HL-60/S4 treated with phorbol 12-myristate 13-acetate at 8.2 ng/mL for 4 days and 3 days (cell line): ENCODE results near the gene PGM2L1.

Experiments
- in situ Hi-C: fragments of 300-500 bp; cut with MboI; formaldehyde crosslinking; loops from 2 replicates; pipeline ENCODE4 v1.15.0; 2022; ENCODE audit warnings: low sequenced_read_pairs

PGM2L1 gene

DNA sequence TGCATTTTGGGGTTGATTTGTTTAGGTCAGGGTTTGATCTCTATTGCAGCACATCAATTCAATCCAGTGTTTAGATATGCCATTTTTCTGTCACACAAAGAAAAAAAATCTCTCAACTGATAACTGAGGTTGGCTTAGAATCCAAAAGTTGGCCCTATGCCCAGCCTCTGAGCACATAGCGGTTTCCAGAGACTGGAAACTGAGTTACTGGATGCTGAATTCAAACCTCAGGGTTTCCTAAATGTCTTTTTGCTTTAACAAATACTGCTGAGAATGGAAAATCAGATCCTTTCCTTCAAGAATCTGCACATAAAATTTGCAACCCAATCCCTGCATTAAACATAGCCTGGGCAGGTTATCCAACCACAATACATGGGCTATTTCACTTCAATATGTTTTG lies 90.8 kb downstream of the PGM2L1 start:
- in situ Hi-C loops: no loop called here

DNA sequence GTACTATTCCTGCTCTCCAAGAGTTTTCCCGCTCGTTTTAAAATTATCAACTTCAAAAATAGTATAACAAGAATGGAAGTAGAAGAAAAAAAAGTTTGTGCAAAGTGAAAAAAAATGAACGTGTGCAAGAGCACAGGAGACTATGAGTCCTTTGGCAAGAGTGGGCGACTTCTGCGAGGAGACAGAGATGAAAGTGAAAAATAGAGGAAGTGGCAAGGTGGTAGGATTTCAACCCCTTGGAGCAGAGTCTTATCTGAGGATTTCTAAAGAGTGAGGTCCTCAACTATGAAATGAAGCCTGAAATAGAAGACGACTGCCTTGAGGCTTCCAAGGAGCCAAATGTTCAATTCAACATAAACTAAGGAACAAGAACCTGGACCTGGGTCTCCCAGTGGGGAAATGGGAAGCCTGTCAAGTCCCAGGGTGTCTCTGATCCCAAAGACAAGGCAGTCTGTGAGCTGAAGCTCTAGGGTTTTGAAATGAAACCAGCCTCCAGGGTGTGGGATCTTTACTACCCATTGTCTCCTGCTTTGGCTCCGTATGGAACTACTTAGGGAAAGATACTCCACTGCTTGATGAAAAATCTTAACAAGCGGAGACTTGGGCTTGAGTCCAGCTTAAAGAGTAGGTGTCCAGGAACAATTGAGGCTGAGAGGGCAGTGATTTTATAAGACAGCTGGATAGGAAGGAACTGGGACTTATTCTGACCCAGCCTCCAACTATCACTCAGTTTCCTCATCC lies 91.6 kb downstream of the PGM2L1 start:
- in situ Hi-C loops: no loop called here

DNA sequence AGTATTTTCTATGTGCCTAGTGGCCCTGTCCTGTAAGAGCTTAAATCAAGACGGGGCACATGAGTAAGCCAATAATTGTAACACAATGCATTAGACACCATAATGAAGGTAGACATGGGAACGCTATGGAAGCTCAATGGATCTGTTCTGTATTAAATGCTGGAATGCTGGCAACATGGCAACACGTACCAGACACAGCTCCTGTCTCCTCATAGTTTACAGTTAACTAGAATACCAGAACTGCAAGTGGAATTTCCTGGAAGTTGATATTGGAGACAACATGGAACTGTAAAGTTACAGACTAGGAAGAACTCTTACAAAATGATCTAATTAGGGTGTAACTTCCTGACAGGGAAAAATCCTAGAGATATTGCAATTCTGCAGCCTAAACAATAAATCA lies 99.2 kb downstream of the PGM2L1 start:
- in situ Hi-C loops: no loop called here

DNA sequence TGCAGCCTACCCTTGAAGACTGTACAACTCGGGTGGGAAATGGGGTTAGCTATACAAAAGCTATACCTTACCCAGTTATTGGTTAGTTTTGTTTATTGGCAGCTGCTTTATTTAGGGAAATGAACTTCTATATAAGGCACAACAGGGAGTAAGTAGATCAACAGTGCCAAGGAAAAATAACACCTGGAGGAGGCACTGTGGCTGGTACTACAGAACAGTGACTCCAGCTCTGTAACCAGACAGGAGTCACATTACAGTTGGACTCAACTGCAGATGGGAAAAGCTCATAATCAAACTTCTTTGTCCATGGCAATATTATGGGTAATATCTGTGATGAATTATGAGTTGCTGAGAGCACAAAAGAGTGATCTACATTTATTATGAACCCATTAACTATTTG lies 100.7 kb downstream of the PGM2L1 start:
- in situ Hi-C loops: no loop called here

DNA sequence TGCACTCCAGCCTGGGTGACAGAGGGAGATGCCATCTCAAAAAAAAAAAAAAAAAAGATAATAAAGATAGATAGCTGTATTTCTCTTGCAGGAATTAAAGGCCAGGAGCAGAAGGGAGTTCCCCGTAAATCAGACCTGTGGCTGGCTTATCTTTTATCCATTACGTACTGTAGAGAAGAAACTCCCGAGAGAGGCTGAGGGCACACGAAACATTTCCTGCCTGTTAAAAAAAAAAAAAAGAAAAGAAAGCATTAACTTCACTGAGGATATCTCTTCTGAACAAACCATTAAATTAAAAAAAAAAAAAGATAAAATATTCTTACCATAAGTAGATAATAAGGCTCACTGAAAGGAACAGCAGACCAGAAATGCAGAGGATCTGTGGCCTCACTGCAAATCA lies 109.3 kb downstream of the PGM2L1 start:
- in situ Hi-C loops: no loop called here

DNA sequence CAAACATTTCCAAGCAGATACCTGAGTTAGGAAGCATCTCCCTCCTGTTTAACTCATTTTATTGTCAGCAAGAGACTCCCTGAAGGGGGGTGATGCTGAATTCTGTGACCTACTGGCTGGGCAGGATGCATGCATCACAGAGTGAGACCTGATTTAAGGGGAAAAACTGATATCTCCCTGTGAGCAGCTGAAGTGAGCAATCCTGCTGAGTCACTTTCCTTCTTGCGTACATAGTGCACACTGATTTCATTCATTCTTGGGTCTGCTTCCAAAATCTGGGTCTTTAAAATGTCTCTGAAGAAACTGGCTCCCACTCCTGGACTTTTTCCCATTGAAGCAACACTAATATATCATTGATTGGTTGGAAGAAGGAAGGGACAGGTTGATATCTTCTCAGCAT lies 110.1 kb downstream of the PGM2L1 start:
- in situ Hi-C loops: no loop called here

DNA sequence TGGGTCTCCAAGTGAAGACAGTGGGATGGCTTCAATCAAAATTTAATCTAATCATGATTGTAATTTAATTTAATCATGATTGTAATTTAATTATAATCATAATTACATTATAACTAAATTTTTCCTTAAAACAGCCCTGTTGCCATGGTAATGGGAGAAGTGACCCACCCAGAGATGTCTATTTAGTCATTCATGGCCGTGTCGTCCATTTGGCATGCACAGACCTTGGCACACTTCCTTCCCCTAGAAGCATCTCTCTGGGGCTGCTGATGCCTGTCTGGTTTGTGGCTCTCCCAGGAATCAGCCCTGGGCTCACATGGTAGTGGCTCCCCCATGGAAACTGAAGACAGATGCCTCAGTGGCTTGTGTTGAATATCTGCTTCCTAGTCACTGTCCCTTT lies 113.8 kb downstream of the PGM2L1 start:
- in situ Hi-C loops: no loop called here

DNA sequence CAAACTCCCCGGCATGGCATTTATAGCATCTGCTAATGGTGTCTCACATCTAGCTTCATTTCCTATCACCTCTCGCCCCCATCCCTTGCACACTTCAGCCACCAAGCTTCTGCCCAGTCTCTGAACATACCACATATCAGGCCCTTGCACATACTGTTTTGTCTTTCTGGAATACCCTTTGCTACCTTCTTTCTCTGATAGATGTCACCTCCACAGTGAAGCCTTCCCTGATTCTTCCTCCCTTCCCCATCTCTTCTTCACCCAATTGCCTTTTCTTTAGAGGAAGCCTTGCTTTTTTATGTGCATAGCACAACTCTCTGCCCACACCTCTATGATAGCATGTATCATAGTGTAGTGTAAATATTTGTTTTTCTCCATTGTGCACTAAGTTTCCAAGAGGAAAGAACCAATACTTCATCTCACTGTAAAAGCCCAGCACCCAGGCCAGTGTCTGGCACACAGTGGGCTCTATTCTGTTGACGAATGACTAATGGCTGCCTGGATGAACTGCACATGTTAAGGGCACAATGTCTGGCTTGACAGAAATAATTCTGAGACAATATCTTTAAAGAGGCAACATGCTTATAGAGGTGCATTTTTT lies 114.6 kb downstream of the PGM2L1 start:
- in situ Hi-C loops: no loop called here

DNA sequence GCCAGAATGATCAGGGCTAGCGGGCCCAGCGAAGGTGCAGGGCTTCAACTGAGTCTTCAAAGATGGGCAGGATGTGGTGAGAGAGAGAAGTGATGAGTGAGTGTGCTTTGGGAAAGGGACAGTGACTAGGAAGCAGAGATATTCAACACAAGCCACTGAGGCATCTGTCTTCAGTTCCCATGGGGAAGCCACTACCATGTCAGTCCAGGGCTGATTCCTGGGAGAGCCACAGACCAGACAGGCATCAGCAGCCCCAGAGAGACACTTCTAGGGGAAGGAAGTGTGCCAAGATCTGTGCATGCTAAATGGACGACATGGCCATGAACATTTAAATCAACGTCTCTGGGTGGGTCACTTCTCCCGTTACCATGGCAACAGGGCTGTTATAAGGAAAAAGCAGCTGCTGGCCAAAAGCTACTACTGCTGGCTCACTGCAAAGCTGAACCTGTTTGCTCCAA lies 115.3 kb downstream of the PGM2L1 start:
- in situ Hi-C loops: no loop called here

DNA sequence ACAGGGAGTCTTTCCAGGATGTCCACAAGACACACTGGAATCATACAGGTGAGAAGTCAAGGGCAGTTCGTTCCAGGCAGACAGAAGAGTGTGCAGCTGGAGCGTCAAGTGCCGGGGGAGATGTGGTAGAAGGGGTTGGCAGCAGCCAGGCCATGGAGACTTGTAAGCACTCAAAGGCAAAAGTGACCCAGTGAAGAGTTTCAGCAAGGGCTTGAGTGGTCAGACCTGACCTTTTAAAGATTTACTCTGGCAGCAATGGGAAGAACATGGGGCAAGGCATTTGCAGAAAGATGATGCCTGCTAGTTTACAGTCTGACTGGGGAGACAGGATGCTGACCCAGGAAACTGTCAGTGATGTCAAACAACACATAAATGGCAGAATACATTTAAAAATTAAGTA lies 115.8 kb downstream of the PGM2L1 start:
- in situ Hi-C loops: no loop called here

DNA sequence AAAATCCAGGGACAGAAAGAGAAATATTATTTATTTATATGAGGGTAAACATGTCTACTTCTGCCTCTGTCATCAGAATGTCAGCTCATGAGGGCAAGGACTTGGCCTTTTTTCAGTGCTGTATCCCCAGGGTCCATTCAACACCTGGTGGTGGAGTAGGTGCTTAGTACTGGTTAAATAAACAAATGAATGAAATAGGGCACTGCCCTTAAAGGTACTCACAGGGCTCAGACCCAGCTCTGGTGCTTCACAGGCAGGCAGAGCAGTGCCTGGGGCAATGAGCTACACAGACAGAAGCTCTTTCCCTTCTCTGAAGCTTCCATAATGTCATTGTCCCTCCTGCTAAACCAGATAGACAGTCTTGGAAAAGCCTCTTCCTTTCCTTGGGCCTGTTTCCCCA lies 117.7 kb downstream of the PGM2L1 start:
- in situ Hi-C loops: no loop called here
